SK-N-SH (cell line): ENCODE data around the gene SLC50A1. TPM values are rescaled to one million over a fixed set of nuclear protein-coding genes. Genes with fewer than 3 reads are reported as not detected.
"Not testable (repeated sequence)": the region's sequence is repeated elsewhere in the genome, so short reads cannot be mapped to it uniquely, and the experiment has no call there.

Experiments used
- CTCF ChIA-PET: fragments of 300-600, 350-600 bp; formaldehyde crosslinking; extraction: SDS; loops from one replicate; lab custom pipeline; 2021; lab: Yijun Ruan, JAX
- POLR2A ChIA-PET: fragments of 350-600 bp; sonication (Branson Sonifier 250); formaldehyde crosslinking; extraction: SDS; loops from one replicate; lab custom pipeline; 2020; ENCODE audit warnings: antibody characterized with exemption, inconsistent platforms; lab: Yijun Ruan, JAX
- DNase-seq: peaks from one replicate; pipeline ENCODE4 v3.0.0; 2012
- H2AFZ ChIP-seq: fragments of 200-600 bp; sonication (generic); 2 replicates; pipeline ENCODE4 v1.8.1; 2016; ENCODE audit warnings: antibody characterized with exemption, mild to moderate bottlenecking, low read depth
- H3F3A ChIP-seq: fragments of 200-600 bp; sonication (generic); replicated peaks from 2 replicates; pipeline ENCODE3; 2016; ENCODE audit warnings: antibody characterized with exemption, mild to moderate bottlenecking; ENCODE audit not compliant: insufficient read depth
- H3K27ac ChIP-seq, 2 experiments: fragments of 200-500 bp in 1 of 2; fragments of 200-600 bp in 1 of 2; sonication (Bioruptor generic) in 1 of 2; sonication (generic), shearing (Covaris generic) in 1 of 2; 2 replicates each; pipeline versions ENCODE4 v1.5.1 to v1.6.1; 2014 to 2016; ENCODE audit warnings: low read depth in 2 of 2, inconsistent platforms in 1 of 2, low read length in 1 of 2, mild to moderate bottlenecking in 1 of 2, mixed read lengths in 1 of 2
- H3K27me3 ChIP-seq: fragments of 200-600 bp; sonication (generic), shearing (Covaris generic); 2 replicates; pipeline ENCODE4 v1.6.1; 2016; ENCODE audit warnings: mixed run types; ENCODE audit not compliant: insufficient read depth
- H3K36me3 ChIP-seq, 2 experiments: fragments of 200-500 bp in 1 of 2; fragments of 200-600 bp in 1 of 2; sonication (Bioruptor generic) in 1 of 2; sonication (generic) in 1 of 2; replicated peaks in 1 of 2; 2 replicates each; pipeline versions ENCODE3 to v1.5.1; 2014 to 2016; ENCODE audit warnings: low read length in 1 of 2, mild to moderate bottlenecking in 1 of 2; ENCODE audit not compliant: insufficient read depth in 2 of 2, control insufficient read depth in 1 of 2
- H3K4me1 ChIP-seq, 2 experiments: fragments of 200-500 bp in 1 of 2; fragments of 200-600 bp in 1 of 2; sonication (Bioruptor generic) in 1 of 2; sonication (generic), shearing (Covaris generic) in 1 of 2; 2 replicates each; pipeline versions ENCODE4 v1.5.1 to v1.6.1; 2014 to 2016; ENCODE audit warnings: low read depth in 1 of 2, low read length in 1 of 2, mixed run types in 1 of 2; ENCODE audit not compliant: insufficient read depth in 2 of 2, control insufficient read depth in 1 of 2
- H3K4me2 ChIP-seq: fragments of 200-600 bp; sonication (generic), shearing (Covaris generic); 2 replicates; pipeline ENCODE4 v1.6.1; 2017; ENCODE audit warnings: mixed run types
- H3K4me3 ChIP-seq, 2 experiments: fragments of 200-500 bp in 1 of 2; fragments of 200-600 bp in 1 of 2; sonication (Bioruptor generic) in 1 of 2; sonication (generic), shearing (Covaris generic) in 1 of 2; 2 replicates each; pipeline versions ENCODE4 v1.5.1 to v1.8.1; 2014 to 2016; ENCODE audit warnings: low read depth in 2 of 2, inconsistent platforms in 1 of 2, low read length in 1 of 2, mild to moderate bottlenecking in 1 of 2, mixed read lengths in 1 of 2, moderate library complexity in 1 of 2
- H3K79me2 ChIP-seq: fragments of 200-600 bp; sonication (generic); 2 replicates; pipeline ENCODE4 v1.8.1; 2017; ENCODE audit warnings: mild to moderate bottlenecking; ENCODE audit not compliant: insufficient read depth
- H3K9ac ChIP-seq: fragments of 200-600 bp; sonication (generic); 2 replicates; pipeline ENCODE4 v1.6.1; 2017; ENCODE audit warnings: mixed run types
- H3K9me2 ChIP-seq: fragments of 200-600 bp; sonication (generic); 2 replicates; pipeline ENCODE4 v1.6.1; 2017; ENCODE audit warnings: mixed run types
- H3K9me3 ChIP-seq: fragments of 200-600 bp; sonication (generic); 2 replicates; pipeline ENCODE4 v1.6.1; 2017; ENCODE audit warnings: mixed run types, mild to moderate bottlenecking, moderate library complexity
- H4K20me1 ChIP-seq: fragments of 200-600 bp; sonication (generic); 2 replicates; pipeline ENCODE4 v1.6.1; 2017; ENCODE audit warnings: mild to moderate bottlenecking, mixed run types; ENCODE audit not compliant: insufficient read depth
- CHD2 ChIP-seq: fragments of 150-350 bp; IDR thresholded peaks from 2 replicates; pipeline ENCODE4 v1.6.1; 2018; ENCODE audit warnings: low read length; ENCODE audit not compliant: partially characterized antibody
- ELF1 ChIP-seq: IDR thresholded peaks from 2 replicates; pipeline ENCODE4 v1.4.0; 2012
- FOXM1 ChIP-seq: IDR thresholded peaks from 2 replicates; pipeline ENCODE4 v1.4.0; 2012; ENCODE audit warnings: low read depth, mild to moderate bottlenecking
- JUND ChIP-seq: IDR thresholded peaks from 2 replicates; pipeline ENCODE4 v1.4.0; 2012
- POLR2AphosphoS5 ChIP-seq: IDR thresholded peaks from 2 replicates; pipeline ENCODE4 v1.6.1; 2012; ENCODE audit warnings: low read depth, low read length
- RXRA ChIP-seq: IDR thresholded peaks from 2 replicates; pipeline ENCODE4 v1.4.0; 2012; ENCODE audit warnings: low read depth, mild to moderate bottlenecking, borderline replicate concordance
- TCF12 ChIP-seq: IDR thresholded peaks from 2 replicates; pipeline ENCODE4 v1.4.0; 2012
- WGBS: methylation state at CpG from one replicate; pipeline ENCODE4 v1.1.6; 2017; ENCODE audit warnings: low lambda C conversion rate; 5-methylcytosine and 5-hydroxymethylcytosine counted together
- polyA plus RNA-seq, 3 experiments: library from polyadenylated mRNA; depleted of rRNA; stranded (reverse); fragments of >200 nt; gene quantifications; 2 replicates each; pipeline ENCODE4 v1.2.3, GENCODE V29; 2012
- TF ChIP-seq, protein P1 (sequence below): fragments of 200-600 bp; sonication (generic); IDR thresholded peaks from 2 replicates; pipeline ENCODE4 v1.6.1; 2017; ENCODE audit warnings: antibody characterized with exemption, mild to moderate bottlenecking, moderate library complexity
- TF ChIP-seq, protein P2 (sequence below): IDR thresholded peaks from 2 replicates; pipeline ENCODE4 v1.4.0; 2012; ENCODE audit warnings: low read depth, borderline replicate concordance
- TF ChIP-seq, protein P3 (sequence below): fragments of 150-350 bp; IDR thresholded peaks from 2 replicates; pipeline ENCODE4 v1.6.1; 2016; ENCODE audit warnings: mild to moderate bottlenecking, low read depth, low read length

The SLC50A1 gene
- polyA plus RNA-seq, 1 of the 3 experiments (the other 2 are of a cell fraction) = 58.4 TPM

DNA sequence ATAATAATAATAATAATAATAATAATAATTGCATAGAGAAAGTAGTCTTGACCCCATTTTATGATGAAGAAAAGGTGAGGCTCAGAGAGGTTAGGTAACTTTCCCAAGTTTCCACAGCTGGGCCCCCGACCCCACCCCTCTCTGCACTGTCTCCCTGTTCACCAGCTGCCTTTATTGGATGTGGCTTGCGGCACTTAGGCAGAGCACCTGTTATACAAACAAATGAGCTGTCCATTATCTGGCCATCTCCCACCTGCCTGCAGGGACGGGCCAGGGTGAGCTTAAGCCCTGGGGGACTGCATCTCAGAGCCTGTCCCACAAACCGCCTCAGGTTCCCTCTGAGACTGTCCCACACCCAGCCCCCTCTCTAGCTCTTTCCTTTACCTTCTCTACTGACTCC lies 18.0 kb upstream of the SLC50A1 start (continued):
- TF ChIP-seq, protein P1, sequence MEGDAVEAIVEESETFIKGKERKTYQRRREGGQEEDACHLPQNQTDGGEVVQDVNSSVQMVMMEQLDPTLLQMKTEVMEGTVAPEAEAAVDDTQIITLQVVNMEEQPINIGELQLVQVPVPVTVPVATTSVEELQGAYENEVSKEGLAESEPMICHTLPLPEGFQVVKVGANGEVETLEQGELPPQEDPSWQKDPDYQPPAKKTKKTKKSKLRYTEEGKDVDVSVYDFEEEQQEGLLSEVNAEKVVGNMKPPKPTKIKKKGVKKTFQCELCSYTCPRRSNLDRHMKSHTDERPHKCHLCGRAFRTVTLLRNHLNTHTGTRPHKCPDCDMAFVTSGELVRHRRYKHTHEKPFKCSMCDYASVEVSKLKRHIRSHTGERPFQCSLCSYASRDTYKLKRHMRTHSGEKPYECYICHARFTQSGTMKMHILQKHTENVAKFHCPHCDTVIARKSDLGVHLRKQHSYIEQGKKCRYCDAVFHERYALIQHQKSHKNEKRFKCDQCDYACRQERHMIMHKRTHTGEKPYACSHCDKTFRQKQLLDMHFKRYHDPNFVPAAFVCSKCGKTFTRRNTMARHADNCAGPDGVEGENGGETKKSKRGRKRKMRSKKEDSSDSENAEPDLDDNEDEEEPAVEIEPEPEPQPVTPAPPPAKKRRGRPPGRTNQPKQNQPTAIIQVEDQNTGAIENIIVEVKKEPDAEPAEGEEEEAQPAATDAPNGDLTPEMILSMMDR = no peak
- no peak for TF ChIP-seq TCF12
- no peak for TF ChIP-seq FOXM1
- TF ChIP-seq, protein P2, sequence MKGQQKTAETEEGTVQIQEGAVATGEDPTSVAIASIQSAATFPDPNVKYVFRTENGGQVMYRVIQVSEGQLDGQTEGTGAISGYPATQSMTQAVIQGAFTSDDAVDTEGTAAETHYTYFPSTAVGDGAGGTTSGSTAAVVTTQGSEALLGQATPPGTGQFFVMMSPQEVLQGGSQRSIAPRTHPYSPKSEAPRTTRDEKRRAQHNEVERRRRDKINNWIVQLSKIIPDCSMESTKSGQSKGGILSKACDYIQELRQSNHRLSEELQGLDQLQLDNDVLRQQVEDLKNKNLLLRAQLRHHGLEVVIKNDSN = no peak
- TF ChIP-seq RXRA = no peak
- no peak for TF ChIP-seq CHD2
- TF ChIP-seq, protein P3, sequence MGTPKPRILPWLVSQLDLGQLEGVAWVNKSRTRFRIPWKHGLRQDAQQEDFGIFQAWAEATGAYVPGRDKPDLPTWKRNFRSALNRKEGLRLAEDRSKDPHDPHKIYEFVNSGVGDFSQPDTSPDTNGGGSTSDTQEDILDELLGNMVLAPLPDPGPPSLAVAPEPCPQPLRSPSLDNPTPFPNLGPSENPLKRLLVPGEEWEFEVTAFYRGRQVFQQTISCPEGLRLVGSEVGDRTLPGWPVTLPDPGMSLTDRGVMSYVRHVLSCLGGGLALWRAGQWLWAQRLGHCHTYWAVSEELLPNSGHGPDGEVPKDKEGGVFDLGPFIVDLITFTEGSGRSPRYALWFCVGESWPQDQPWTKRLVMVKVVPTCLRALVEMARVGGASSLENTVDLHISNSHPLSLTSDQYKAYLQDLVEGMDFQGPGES = no peak
- TF ChIP-seq, all 33 proteins: peak for 0

DNA sequence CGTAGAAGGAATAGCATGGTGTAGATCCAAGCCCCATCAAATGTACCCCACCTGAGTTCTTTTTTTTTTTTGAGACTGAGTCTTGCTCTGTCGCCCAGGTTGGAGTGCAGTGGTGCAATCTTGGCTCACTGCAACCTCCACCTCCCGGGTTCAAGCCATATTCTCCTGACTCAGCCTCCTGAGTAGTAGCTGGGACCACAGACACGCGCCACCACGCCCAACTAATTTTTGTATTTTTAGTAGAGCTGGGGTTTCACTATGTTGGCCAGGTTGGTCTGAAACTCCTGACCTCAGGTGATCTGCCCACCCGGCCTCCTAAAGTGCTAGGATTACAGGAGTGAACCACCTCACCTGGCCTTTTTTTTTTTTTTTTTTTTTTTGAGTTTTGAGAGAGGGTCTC lies 17.6 kb upstream of the SLC50A1 start:
- H3K9me3 ChIP-seq, H3K79me2 ChIP-seq, H3K9ac ChIP-seq, H3F3A ChIP-seq, H3K27ac ChIP-seq, POLR2A ChIA-PET, DNase-seq, H4K20me1 ChIP-seq, H3K4me3 ChIP-seq, H2AFZ ChIP-seq, H3K4me1 ChIP-seq, H3K27me3 ChIP-seq, H3K9me2 ChIP-seq, H3K36me3 ChIP-seq, H3K4me2 ChIP-seq: not testable (repeated sequence)
- CTCF ChIA-PET = interaction anchor here (1.0 to 1.6 kb wide), 6 partner anchors 13 to 55 kb away, joined by 3 to 5 read pairs (median 4); partner anchors contain the start of gene KRTCAP2
- WGBS = 81% methylated on average over 7 of the region's 7 CpGs

DNA sequence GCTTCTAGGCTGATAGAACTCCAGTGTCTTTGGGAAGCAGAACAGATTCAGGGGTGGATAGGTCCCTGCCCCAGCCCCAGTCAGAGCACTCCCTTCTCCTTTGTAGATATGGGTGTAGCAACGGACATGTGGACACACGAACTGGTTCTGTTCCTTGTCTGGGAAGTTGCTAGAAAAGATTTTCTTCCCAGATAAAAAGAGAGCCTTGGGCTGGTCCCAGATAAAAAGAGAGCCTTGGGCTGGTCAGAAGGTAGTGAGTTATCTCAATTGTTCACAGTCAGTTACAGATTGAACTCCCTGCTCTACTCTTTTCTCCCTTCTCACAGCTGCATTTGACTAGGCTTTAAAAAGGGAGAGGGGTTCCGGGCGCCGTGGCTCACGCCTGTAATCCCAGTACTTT lies 15.4 kb upstream of the SLC50A1 start:
- H3K9ac ChIP-seq = no peak overlapping the region
- no peaks in the 10 kb centered on the region; the same call in 1 of the 2 replicates for H3K27me3 ChIP-seq
- no peaks in the 10 kb centered on the region for H4K20me1 ChIP-seq
- H3K9me2 ChIP-seq = no peaks in the 10 kb centered on the region
- no peaks in the 10 kb centered on the region for H3F3A ChIP-seq
- WGBS = 47% methylated on average over 6 of the region's 6 CpGs
- H3K4me3 ChIP-seq = no peak overlapping the region
- TF ChIP-seq ELF1 = no peak
- TF ChIP-seq JUND = no peak
- TF ChIP-seq POLR2AphosphoS5 = no peak
- TF ChIP-seq CHD2 = no peak
- no peaks in the 10 kb centered on the region for H3K79me2 ChIP-seq
- no peaks in the 10 kb centered on the region for H3K9me3 ChIP-seq
- H3K4me2 ChIP-seq = no peak overlapping the region
- POLR2A ChIA-PET = no interaction called here
- CTCF ChIA-PET = interaction anchor here (0.8 to 4.5 kb wide), 6 partner anchors 27 to 73 kb away, joined by 3 to 21 read pairs (median 4); partner anchors contain the start of gene KRTCAP2
- H3K27ac ChIP-seq = no peak overlapping the region
- no peaks in the 10 kb centered on the region for H3K36me3 ChIP-seq
- H2AFZ ChIP-seq = no peak overlapping the region
- H3K4me1 ChIP-seq = peaks cover 0 to 9% of the 10 kb centered on the region in 2 experiments; a peak in 1 of 4 replicates
- no peak for DNase-seq
